ENCODE measurements around the gene CREBRF.
"Not testable (repeated sequence)": the region's sequence is repeated elsewhere in the genome, so short reads cannot be mapped to it uniquely, and the experiment has no call there.

Gene CREBRF

DNA sequence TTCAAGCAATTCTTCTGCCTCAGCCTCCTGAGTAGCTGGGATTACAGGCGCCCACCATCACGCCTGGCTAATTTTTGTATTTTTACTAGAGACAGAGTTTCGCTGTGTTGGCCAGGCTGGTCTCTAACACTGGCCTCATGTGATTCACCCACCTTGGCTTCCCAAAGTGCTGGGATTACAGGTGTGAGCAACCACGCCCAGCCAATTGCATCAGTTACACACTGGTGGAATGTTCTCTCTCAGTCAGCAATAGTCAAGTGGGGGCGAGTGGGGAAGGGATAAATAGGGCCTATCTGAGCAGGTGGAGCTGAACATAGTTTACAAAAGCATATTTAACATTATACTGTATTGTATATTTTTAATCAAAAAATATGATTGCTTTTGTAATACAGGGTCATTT lies 98.5 kb downstream of the CREBRF start:
- H3K36me3 ChIP-seq (ENCODE audit: insufficient read depth, low read length); H3K79me2 ChIP-seq (ENCODE audit: control insufficient read depth, insufficient read depth, low read length, unreplicated experiment); H2AFZ ChIP-seq (ENCODE audit: low read length, unreplicated experiment); H3K27me3 ChIP-seq (ENCODE audit: insufficient read depth, low read length); H3K27ac ChIP-seq (ENCODE audit: low read depth, low read length); H3K4me3 ChIP-seq (ENCODE audit: low read depth, low read length); H3K4me1 ChIP-seq (ENCODE audit: control insufficient read depth, insufficient read depth, low read length, unreplicated experiment): not testable (repeated sequence)

DNA sequence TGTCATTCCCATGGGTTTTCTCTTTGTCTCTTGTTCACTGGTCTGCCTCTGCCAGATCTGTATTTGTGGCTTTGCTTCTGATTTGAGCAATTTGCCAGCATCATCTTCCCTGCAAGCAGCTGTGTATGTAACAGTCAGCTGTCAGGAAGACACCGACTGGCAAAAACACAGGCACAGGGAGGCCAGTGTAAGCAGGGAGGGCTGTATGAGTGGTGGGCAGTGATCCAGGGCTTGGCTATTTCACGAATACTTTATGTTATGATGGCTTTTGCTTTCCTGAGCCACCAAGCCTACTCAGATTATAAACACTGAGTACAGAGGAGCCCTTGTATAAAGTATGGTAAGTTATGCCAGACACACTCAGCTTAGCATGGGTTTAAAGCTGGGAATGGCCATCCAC lies 99.8 kb downstream of the CREBRF start:
- Histone ChIP-seq H3K36me3 (ENCODE audit: insufficient read depth, low read length) (peaks cover 3% of the 10 kb centered on the region), H2AFZ (ENCODE audit: low read length, unreplicated experiment) (no peak overlapping the region), H3K4me1 (ENCODE audit: control insufficient read depth, insufficient read depth, low read length, unreplicated experiment) (no peaks in the 10 kb centered on the region)

DNA sequence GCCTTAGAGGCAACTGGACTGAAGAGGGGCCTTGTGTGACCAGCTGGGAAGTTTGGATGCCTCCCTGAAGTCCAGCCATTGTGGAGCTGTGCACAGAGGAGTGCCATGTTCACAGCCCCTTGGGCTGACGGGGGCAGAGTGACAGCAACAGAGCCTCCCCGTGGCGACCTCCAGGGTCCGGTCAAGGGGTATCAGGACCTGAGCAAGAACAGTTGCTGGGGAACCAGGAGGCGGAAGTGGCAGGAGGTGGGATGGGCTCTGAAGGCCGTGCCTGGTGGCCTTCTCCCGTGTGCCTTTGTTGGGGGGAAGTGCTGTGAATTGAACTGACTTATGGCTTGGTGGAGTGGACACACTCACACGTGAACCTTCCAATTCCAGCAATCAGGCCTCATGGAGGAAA lies 102.2 kb downstream of the CREBRF start:
- Histone ChIP-seq H2AFZ (ENCODE audit: low read length, unreplicated experiment) (no peak overlapping the region), H3K27me3 (ENCODE audit: insufficient read depth, low read length) (no peaks in the 10 kb centered on the region), H3K4me1 (ENCODE audit: control insufficient read depth, insufficient read depth, low read length, unreplicated experiment) (no peaks in the 10 kb centered on the region), H3K4me3 (ENCODE audit: low read depth, low read length) (no peak overlapping the region), H3K27ac (ENCODE audit: low read depth, low read length) (no peak overlapping the region), H3K36me3 (ENCODE audit: insufficient read depth, low read length) (peaks cover 6% of the 10 kb centered on the region), H3K79me2 (ENCODE audit: control insufficient read depth, insufficient read depth, low read length, unreplicated experiment) (no peaks in the 10 kb centered on the region)

More for the DNA sequence above, 99.8 kb downstream of the CREBRF start:
- no peaks in the 10 kb centered on the region for H3K79me2 ChIP-seq (ENCODE audit: control insufficient read depth, insufficient read depth, low read length, unreplicated experiment)
- no peaks in the 10 kb centered on the region for H3K27me3 ChIP-seq (ENCODE audit: insufficient read depth, low read length)
- H3K4me3 ChIP-seq (ENCODE audit: low read depth, low read length), result no peak overlapping the region
- no peak overlapping the region for H3K27ac ChIP-seq (ENCODE audit: low read depth, low read length)

DNA sequence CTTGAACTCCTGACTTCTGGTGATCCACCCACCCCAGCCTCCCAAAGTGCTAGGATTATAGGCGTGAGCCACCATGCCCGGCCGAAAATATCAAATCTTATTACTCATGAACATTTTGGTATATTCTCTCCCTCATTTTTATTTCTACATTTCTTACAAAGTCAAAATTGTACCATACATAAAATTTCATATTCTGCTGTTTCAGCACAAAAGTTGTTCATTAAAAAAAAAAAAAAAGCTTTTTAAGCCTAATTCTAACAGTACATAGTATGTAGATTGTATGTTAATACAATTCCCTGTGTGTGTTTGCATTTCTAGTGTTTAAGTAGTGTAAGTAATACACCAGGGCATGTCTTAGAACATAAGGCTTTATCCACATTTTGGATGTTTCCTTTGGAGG lies 103.1 kb downstream of the CREBRF start:
- Histone ChIP-seq H3K4me3 (ENCODE audit: low read depth, low read length) (no peak overlapping the region), H3K27me3 (ENCODE audit: insufficient read depth, low read length) (no peaks in the 10 kb centered on the region), H3K27ac (ENCODE audit: low read depth, low read length) (no peak overlapping the region), H3K79me2 (ENCODE audit: control insufficient read depth, insufficient read depth, low read length, unreplicated experiment) (no peaks in the 10 kb centered on the region), H3K4me1 (ENCODE audit: control insufficient read depth, insufficient read depth, low read length, unreplicated experiment) (no peaks in the 10 kb centered on the region), H3K36me3 (ENCODE audit: insufficient read depth, low read length) (peaks cover 6% of the 10 kb centered on the region), H2AFZ (ENCODE audit: low read length, unreplicated experiment) (no peak overlapping the region)

DNA sequence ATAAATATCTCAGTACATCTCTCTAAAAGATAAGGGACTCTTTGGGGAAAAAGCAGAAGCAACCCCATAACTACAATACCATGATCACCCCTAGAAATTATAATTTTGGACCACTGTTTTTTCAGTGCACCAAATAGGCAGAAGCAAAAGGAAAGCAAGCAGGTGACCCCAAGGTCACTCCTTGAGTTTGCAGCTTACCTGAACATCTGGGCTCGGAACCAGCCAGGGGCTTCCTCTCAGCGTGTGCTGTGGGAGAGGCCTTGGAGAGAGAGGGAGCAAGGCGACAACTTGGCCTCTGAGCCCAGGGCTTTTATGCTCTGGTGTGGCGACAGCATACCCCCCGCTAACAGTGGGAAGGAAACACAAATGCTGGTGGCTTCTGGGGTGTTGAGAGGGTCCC lies 105.0 kb downstream of the CREBRF start:
- H3K27me3 ChIP-seq (ENCODE audit: insufficient read depth, low read length), result no peaks in the 10 kb centered on the region
- H3K36me3 ChIP-seq (ENCODE audit: insufficient read depth, low read length), result peaks cover 6% of the 10 kb centered on the region
- H3K4me1 ChIP-seq (ENCODE audit: control insufficient read depth, insufficient read depth, low read length, unreplicated experiment), result no peaks in the 10 kb centered on the region
- H3K4me3 ChIP-seq (ENCODE audit: low read depth, low read length), result no peak overlapping the region
- H3K79me2 ChIP-seq (ENCODE audit: control insufficient read depth, insufficient read depth, low read length, unreplicated experiment), result no peaks in the 10 kb centered on the region
- H3K27ac ChIP-seq (ENCODE audit: low read depth, low read length), result no peak overlapping the region
- H2AFZ ChIP-seq (ENCODE audit: low read length, unreplicated experiment), result no peak overlapping the region

DNA sequence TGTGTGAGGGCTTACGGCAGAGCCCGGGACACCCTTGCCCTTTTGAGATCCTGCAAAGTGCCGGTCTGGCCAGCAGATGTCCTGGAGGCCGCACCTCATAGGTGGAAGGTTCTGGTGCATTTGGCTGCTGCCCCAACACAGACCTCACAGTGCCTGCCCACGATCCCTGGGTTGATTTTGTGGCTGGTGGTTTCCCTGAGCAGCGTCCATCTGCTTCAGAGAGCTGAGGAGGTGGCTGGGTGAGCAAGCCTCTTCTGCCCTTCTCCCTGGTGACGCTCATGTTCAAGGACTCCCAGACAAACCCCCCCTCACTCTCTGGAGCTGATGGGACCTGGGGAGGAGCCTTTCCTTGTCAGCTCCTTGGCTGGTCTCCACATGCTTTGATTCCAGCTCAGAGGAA lies 107.1 kb downstream of the CREBRF start:
- Histone ChIP-seq H3K4me3 (ENCODE audit: low read depth, low read length) (no peak overlapping the region), H3K27ac (ENCODE audit: low read depth, low read length) (no peak overlapping the region), H3K79me2 (ENCODE audit: control insufficient read depth, insufficient read depth, low read length, unreplicated experiment) (no peaks in the 10 kb centered on the region), H3K4me1 (ENCODE audit: control insufficient read depth, insufficient read depth, low read length, unreplicated experiment) (no peaks in the 10 kb centered on the region), H2AFZ (ENCODE audit: low read length, unreplicated experiment) (no peak overlapping the region), H3K36me3 (ENCODE audit: insufficient read depth, low read length) (peaks cover 6% of the 10 kb centered on the region), H3K27me3 (ENCODE audit: insufficient read depth, low read length) (no peaks in the 10 kb centered on the region)

DNA sequence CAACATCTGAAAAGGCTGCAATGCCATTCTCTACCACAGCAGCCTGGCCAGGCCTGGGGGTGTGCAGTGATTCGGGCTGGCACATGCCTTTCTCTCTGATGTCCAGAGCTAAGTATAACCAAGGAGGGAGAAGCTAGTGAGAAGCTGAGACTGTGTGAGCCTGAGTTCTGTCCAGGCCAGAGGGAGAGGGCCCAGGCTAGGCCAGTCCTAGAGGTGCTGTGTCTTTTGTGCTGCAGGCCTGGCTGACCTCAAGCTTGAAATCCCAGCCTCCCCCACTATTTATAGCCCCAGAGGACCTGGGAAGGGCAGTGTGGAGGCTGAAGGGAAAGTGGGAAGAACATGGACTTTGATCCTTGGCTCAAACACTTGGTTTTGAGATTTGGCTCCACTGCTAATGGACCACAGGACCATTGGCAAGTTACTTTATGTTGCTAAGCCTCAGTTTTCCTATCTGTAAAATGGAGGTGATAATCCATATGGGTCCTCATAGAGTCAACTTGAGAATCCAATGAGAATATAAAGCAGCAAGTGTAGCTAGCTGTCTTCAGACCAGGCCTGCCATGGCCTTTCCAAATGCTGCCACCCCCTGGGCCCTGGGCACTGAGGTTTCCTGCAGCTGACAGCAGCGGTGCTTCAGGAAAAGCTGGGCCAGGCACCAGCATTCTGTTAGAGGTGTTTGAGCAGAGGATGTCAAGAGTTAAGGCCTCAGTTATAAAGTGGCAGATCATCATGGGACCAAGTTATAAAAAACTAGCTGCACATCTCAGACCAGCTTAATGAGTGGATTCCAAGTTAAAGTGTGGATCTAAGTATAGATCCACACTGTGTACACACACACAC lies 109.2 kb downstream of the CREBRF start:
- H3K4me1 ChIP-seq (ENCODE audit: control insufficient read depth, insufficient read depth, low read length, unreplicated experiment), result no peaks in the 10 kb centered on the region
- H3K27ac ChIP-seq (ENCODE audit: low read depth, low read length), result no peak overlapping the region
- no peaks in the 10 kb centered on the region for H3K79me2 ChIP-seq (ENCODE audit: control insufficient read depth, insufficient read depth, low read length, unreplicated experiment)
- no peak overlapping the region for H3K4me3 ChIP-seq (ENCODE audit: low read depth, low read length)
- no peaks in the 10 kb centered on the region for H3K27me3 ChIP-seq (ENCODE audit: insufficient read depth, low read length)
- no peak overlapping the region for H2AFZ ChIP-seq (ENCODE audit: low read length, unreplicated experiment)
- H3K36me3 ChIP-seq (ENCODE audit: insufficient read depth, low read length), result 0 out of 2 replicates have a peak, but pooled peaks cover 2% of the 10 kb centered on the region

DNA sequence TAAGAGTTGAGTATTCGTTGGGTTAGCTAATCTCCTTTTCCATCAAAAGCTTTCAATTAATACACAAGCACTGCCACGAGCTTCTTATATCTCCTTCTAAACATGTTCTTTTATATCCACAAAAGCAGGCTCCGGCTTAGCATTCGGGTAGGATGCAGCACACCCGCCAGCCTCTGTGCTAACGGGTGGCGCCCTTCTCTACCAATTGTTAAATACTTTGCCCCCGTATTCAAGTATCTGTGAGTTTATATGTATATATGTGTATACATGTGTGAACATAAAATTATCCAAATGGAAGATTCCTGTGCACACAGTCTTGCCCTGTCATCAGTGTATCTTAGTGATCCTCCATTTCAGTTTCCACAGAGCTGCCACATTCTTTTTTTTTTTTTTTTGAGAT lies 116.0 kb downstream of the CREBRF start:
- H3K36me3 ChIP-seq (ENCODE audit: insufficient read depth, low read length), result no peaks in the 10 kb centered on the region
- H3K27me3 ChIP-seq (ENCODE audit: insufficient read depth, low read length), result no peaks in the 10 kb centered on the region
- H3K4me1 ChIP-seq (ENCODE audit: control insufficient read depth, insufficient read depth, low read length, unreplicated experiment), result no peaks in the 10 kb centered on the region
- no peak overlapping the region for H3K27ac ChIP-seq (ENCODE audit: low read depth, low read length)
- H3K79me2 ChIP-seq (ENCODE audit: control insufficient read depth, insufficient read depth, low read length, unreplicated experiment), result no peaks in the 10 kb centered on the region
- H2AFZ ChIP-seq (ENCODE audit: low read length, unreplicated experiment), result no peak overlapping the region
- H3K4me3 ChIP-seq (ENCODE audit: low read depth, low read length), result no peak overlapping the region

DNA sequence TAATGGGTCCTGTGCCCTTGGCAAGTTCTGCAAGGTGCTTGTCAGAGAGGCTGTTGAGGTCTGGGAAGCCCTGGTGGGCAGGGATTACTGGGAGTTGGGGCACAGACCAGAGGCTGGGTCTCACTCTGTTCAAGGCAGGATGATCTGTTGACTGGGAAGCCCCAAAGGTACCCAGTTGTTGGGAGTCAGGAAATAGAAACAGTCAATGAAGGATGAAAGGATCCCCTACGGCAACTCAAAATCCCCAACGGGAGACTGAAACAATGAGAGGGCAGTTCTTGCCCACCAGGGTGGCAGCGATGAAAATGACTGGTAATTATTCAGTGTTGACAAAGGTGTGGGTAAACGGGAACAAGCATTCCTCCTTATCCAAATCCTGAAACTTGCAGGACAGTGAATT lies 119.4 kb downstream of the CREBRF start:
- Histone ChIP-seq H3K79me2 (ENCODE audit: control insufficient read depth, insufficient read depth, low read length, unreplicated experiment) (no peaks in the 10 kb centered on the region), H3K4me3 (ENCODE audit: low read depth, low read length) (no peak overlapping the region), H2AFZ (ENCODE audit: low read length, unreplicated experiment) (no peak overlapping the region), H3K4me1 (ENCODE audit: control insufficient read depth, insufficient read depth, low read length, unreplicated experiment) (no peaks in the 10 kb centered on the region), H3K27ac (ENCODE audit: low read depth, low read length) (no peak overlapping the region), H3K27me3 (ENCODE audit: insufficient read depth, low read length) (no peaks in the 10 kb centered on the region), H3K36me3 (ENCODE audit: insufficient read depth, low read length) (no peaks in the 10 kb centered on the region)

DNA sequence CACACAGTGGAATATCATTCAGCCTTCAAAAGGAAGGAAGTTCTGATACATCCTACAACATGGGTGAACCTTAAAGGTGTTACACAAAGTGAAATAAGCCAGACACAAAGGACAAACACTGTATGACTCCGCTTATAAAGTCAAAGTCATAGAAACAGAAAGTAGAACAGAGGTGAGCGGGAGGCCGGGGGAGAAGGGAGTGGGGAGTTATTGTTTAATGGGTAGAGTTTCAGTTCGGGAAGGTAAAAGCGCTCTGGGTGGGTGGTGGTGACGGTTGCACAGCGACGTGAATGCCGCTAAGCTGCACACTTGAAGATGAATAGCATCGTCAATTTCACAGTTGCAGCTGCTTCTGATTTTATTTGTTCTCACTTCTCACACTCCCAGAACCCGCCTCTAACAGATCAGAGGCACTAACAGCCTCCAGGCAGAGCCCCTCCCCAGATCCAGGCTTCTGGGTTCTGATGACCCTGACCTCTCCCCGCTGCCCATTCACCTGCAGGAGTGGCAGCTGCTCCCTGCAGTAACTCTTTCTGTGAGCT lies 122.3 kb downstream of the CREBRF start:
- H2AFZ ChIP-seq (ENCODE audit: low read length, unreplicated experiment), result no peak overlapping the region
- no peaks in the 10 kb centered on the region for H3K79me2 ChIP-seq (ENCODE audit: control insufficient read depth, insufficient read depth, low read length, unreplicated experiment)

DNA sequence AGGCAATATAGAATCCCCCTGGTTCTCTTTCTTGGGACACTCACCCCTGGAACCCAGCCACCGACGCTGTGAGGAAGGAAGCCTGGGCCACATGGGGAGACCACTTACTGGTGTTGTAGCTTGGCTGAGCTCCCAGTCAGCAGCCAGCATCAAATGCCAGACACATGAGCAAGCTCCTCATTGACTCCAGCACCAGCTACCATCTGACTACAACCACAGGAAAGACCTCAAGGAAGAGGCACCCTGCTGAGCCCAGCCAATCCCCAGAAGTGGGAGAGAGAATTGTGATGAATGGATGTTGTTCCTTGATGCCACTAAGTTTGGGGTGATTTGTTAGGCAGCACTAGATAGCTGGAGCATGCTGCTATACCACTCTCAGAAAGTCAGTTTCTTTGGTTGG lies 124.2 kb downstream of the CREBRF start:
- no peak overlapping the region for H3K4me3 ChIP-seq (ENCODE audit: low read depth, low read length)
- no peak overlapping the region for H2AFZ ChIP-seq (ENCODE audit: low read length, unreplicated experiment)
- no peaks in the 10 kb centered on the region for H3K36me3 ChIP-seq (ENCODE audit: insufficient read depth, low read length)
- H3K4me1 ChIP-seq (ENCODE audit: control insufficient read depth, insufficient read depth, low read length, unreplicated experiment), result no peaks in the 10 kb centered on the region
- H3K27ac ChIP-seq (ENCODE audit: low read depth, low read length), result no peak overlapping the region
- H3K27me3 ChIP-seq (ENCODE audit: insufficient read depth, low read length), result no peaks in the 10 kb centered on the region
- H3K79me2 ChIP-seq (ENCODE audit: control insufficient read depth, insufficient read depth, low read length, unreplicated experiment), result no peaks in the 10 kb centered on the region

More for the DNA sequence above, 122.3 kb downstream of the CREBRF start:
- no peaks in the 10 kb centered on the region for H3K27me3 ChIP-seq (ENCODE audit: insufficient read depth, low read length)
- H3K4me1 ChIP-seq (ENCODE audit: control insufficient read depth, insufficient read depth, low read length, unreplicated experiment), result no peaks in the 10 kb centered on the region
- H3K4me3 ChIP-seq (ENCODE audit: low read depth, low read length), result no peak overlapping the region
- H3K27ac ChIP-seq (ENCODE audit: low read depth, low read length), result no peak overlapping the region
- H3K36me3 ChIP-seq (ENCODE audit: insufficient read depth, low read length), result no peaks in the 10 kb centered on the region

All from ACC112 (cell line).